K562 (cell line): ENCODE measurements around the gene HMCES. TPM values are rescaled to one million over a fixed set of nuclear protein-coding genes. Genes with fewer than 3 reads are reported as not detected.

Experiments used
- ARID1B ChIP-seq: fragments of 450-650 bp; IDR thresholded peaks from 2 replicates; pipeline ENCODE4 v1.6.1; 2016; ENCODE audit warnings: antibody characterized with exemption, mild to moderate bottlenecking, inconsistent platforms
- BHLHE40 ChIP-seq: IDR thresholded peaks from 2 replicates; pipeline ENCODE4 v1.6.1; 2011; ENCODE audit warnings: low read length, improper control_type of control experiment
- BRCA1 ChIP-seq, 2 experiments: fragments of 450-650 bp in 1 of 2; sonication (generic) in 1 of 2; formaldehyde crosslinking in 1 of 2; IDR thresholded peaks; 2 replicates each; pipeline versions ENCODE4 v1.5.0 to v1.6.1; 2017 to 2020; ENCODE audit warnings: mild to moderate bottlenecking in 1 of 2, missing genetic modification reagents in 1 of 2
- CHD2 ChIP-seq: IDR thresholded peaks from 2 replicates; pipeline ENCODE4 v1.6.1; 2011; ENCODE audit warnings: low read depth, low read length
- CXXC5 ChIP-seq: fragments of 250-450 bp; sonication (Bioruptor Pico); IDR thresholded peaks from 2 replicates; pipeline ENCODE4 v1.8.0; 2022; ENCODE audit warnings: inconsistent platforms, mild to moderate bottlenecking, moderate library complexity
- DIDO1 ChIP-seq: fragments of 450-650 bp; IDR thresholded peaks from 2 replicates; pipeline ENCODE4 v1.6.1; 2016; ENCODE audit warnings: low read depth, missing biosample characterization, missing genetic modification characterization
- DMBX1 ChIP-seq: fragments of 250-450 bp; sonication (Bioruptor Pico); IDR thresholded peaks from 2 replicates; pipeline ENCODE4 v1.8.0; 2022; ENCODE audit warnings: inconsistent platforms, mild to moderate bottlenecking, moderate library complexity, borderline replicate concordance
- GTF2A2 ChIP-seq: IDR thresholded peaks from 2 replicates; pipeline ENCODE4 v1.6.1; 2016; ENCODE audit warnings: mild to moderate bottlenecking, missing genetic modification characterization, missing compliant biosample characterization
- MECOM ChIP-seq: fragments of 250-450 bp; sonication (Bioruptor Pico); IDR thresholded peaks from 2 replicates; pipeline ENCODE4 v1.8.0; 2022; ENCODE audit warnings: inconsistent platforms
- MIER1 ChIP-seq: fragments of 450-650 bp; IDR thresholded peaks from 2 replicates; pipeline ENCODE4 v1.6.1; 2016; ENCODE audit warnings: antibody characterized with exemption, mild to moderate bottlenecking, low read depth
- PCBP1 ChIP-seq: fragments of 200-400 bp; formaldehyde crosslinking; IDR thresholded peaks from 2 replicates; pipeline ENCODE4 v1.6.1; 2018; ENCODE audit warnings: mild to moderate bottlenecking, low read depth, low read length; ENCODE audit not compliant: poor library complexity, severe bottlenecking
- polyA plus RNA-seq, 8 experiments: library from polyadenylated mRNA; depleted of rRNA in 4 of 8; stranded (reverse) in 5 of 8; unstranded in 3 of 8; fragments of >200 nt; fragmentation: Nextera tagmentation in 2 of 8; fragmentation: Illumina TruSeq in 1 of 8; extraction: Ambion mirVana in 2 of 8; extraction: Trizol in 1 of 8; gene quantifications; 2 replicates each; pipeline versions ENCODE4 v1.2.1 to v1.2.3, GENCODE V29; 2011 to 2014; ENCODE audit warnings: inconsistent platforms in 1 of 8, missing spikeins in 1 of 8
- total RNA-seq, 7 experiments: library from RNA; depleted of rRNA in 6 of 7; stranded (reverse); fragments of >200 nt in 6 of 7; fragmentation: Illumina TruSeq in 2 of 7; extraction: Trizol in 2 of 7; gene quantifications; 2 replicates each; pipeline versions ENCODE4 v1.2.1 to v1.2.3, GENCODE V29; 2011 to 2021; ENCODE audit warnings: low replicate concordance in 1 of 7
- TF ChIP-seq, protein P1 (sequence below), 2 experiments: fragments of 450-650 bp in 1 of 2; sonication (generic) in 1 of 2; formaldehyde crosslinking in 1 of 2; IDR thresholded peaks; 2 replicates each; pipeline versions ENCODE4 v1.7.1 to v1.9.0; 2016 to 2022; ENCODE audit warnings: inconsistent platforms in 1 of 2, mild to moderate bottlenecking in 1 of 2, missing genetic modification reagents in 1 of 2
- TF ChIP-seq, protein P2 (sequence below): fragments of 250-450 bp; sonication (Bioruptor Pico); IDR thresholded peaks from 2 replicates; pipeline ENCODE4 v1.4.0; 2020; ENCODE audit warnings: mild to moderate bottlenecking, moderate library complexity, borderline replicate concordance

The HMCES gene
- total and polyA plus RNA-seq, 9 of the 15 experiments (the other 6 are each of a cell fraction or from before 2014, with no cell fraction given) = 18.8 to 45.3 (median 24.8) TPM

DNA sequence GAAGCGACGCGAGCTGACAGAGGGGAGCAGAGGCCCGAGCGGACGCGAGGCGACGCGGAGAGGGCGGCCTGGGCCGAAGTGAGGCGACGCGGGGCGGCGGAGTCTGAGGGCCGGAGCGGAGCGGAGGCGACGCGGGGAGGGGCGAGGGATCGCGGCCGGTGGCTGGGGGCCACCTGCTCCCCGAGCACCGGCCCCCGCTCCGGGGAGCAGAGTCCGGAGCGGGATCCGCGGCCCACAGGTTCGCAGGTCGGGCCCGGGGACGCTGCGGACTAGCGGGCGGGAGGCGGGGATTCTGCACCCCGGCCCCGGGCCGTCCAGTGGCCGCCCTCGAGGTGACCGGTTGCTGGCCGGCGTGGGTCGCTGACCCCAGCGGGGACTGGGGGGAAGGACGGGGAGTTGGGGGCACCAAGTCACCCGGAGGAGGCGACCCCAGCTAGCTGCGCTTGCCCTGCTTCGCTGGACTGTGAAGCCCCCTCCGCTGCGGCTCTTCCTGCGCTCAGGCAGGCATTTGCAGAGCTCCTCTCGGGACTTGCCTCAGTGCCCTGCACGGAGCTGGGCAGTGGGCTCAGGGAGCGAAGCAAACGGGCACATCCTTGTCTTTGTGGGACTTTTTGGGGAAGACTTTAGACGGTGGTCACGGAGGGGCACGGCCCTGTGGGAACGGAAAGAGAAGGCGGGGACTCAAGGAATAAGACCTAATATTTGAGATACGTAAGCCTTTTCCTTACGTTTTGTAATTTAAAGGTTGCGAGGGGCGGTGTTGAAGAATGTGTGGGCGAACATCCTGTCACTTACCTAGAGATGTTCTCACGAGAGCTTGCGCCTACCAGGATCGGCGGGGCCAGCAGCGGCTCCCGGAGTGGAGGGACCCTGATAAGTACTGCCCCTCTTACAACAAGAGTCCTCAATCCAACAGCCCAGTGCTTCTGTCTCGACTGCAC is 566 bp downstream of the HMCES start (continued):
- TF ChIP-seq, protein P1, sequence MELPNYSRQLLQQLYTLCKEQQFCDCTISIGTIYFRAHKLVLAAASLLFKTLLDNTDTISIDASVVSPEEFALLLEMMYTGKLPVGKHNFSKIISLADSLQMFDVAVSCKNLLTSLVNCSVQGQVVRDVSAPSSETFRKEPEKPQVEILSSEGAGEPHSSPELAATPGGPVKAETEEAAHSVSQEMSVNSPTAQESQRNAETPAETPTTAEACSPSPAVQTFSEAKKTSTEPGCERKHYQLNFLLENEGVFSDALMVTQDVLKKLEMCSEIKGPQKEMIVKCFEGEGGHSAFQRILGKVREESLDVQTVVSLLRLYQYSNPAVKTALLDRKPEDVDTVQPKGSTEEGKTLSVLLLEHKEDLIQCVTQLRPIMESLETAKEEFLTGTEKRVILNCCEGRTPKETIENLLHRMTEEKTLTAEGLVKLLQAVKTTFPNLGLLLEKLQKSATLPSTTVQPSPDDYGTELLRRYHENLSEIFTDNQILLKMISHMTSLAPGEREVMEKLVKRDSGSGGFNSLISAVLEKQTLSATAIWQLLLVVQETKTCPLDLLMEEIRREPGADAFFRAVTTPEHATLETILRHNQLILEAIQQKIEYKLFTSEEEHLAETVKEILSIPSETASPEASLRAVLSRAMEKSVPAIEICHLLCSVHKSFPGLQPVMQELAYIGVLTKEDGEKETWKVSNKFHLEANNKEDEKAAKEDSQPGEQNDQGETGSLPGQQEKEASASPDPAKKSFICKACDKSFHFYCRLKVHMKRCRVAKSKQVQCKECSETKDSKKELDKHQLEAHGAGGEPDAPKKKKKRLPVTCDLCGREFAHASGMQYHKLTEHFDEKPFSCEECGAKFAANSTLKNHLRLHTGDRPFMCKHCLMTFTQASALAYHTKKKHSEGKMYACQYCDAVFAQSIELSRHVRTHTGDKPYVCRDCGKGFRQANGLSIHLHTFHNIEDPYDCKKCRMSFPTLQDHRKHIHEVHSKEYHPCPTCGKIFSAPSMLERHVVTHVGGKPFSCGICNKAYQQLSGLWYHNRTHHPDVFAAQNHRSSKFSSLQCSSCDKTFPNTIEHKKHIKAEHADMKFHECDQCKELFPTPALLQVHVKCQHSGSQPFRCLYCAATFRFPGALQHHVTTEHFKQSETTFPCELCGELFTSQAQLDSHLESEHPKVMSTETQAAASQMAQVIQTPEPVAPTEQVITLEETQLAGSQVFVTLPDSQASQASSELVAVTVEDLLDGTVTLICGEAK (IDR thresholded peaks at IDR 0.05) = no peak
- TF ChIP-seq, protein P1 (CRISPR knock-in tag; IDR thresholded peaks at IDR 0.05) = no peak
- no peak for TF ChIP-seq MIER1
- TF ChIP-seq ARID1B = no peak
- peak; percentile 38; the same call in 1 of the 2 replicates for TF ChIP-seq CHD2
- TF ChIP-seq, protein P2, sequence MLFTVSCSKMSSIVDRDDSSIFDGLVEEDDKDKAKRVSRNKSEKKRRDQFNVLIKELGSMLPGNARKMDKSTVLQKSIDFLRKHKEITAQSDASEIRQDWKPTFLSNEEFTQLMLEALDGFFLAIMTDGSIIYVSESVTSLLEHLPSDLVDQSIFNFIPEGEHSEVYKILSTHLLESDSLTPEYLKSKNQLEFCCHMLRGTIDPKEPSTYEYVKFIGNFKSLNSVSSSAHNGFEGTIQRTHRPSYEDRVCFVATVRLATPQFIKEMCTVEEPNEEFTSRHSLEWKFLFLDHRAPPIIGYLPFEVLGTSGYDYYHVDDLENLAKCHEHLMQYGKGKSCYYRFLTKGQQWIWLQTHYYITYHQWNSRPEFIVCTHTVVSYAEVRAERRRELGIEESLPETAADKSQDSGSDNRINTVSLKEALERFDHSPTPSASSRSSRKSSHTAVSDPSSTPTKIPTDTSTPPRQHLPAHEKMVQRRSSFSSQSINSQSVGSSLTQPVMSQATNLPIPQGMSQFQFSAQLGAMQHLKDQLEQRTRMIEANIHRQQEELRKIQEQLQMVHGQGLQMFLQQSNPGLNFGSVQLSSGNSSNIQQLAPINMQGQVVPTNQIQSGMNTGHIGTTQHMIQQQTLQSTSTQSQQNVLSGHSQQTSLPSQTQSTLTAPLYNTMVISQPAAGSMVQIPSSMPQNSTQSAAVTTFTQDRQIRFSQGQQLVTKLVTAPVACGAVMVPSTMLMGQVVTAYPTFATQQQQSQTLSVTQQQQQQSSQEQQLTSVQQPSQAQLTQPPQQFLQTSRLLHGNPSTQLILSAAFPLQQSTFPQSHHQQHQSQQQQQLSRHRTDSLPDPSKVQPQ (CRISPR knock-in tag) = no peak
- no peak for TF ChIP-seq DMBX1 (CRISPR knock-in tag)
- TF ChIP-seq DIDO1 = no peak
- no peak for TF ChIP-seq BRCA1 (IDR thresholded peaks at IDR 0.05)
- TF ChIP-seq BRCA1 (CRISPR knock-in tag; IDR thresholded peaks at IDR 0.05) = no peak
- no peak for TF ChIP-seq MECOM
- TF ChIP-seq CXXC5 (CRISPR knock-in tag) = peak; percentile 66
- no peak for TF ChIP-seq BHLHE40
- no peak for TF ChIP-seq GTF2A2
- TF ChIP-seq PCBP1 = peak; percentile 41
